LNCaP clone FGC (cell line): ENCODE results near the gene EMP1.

ENCODE experiments used
- DNase-seq: peaks from one replicate; pipeline ENCODE4 v3.0.0-alpha.2; 2011; ENCODE audit warnings: low read depth
- H3K4me3 ChIP-seq: 2 replicates; pipeline ENCODE4 v1.5.1; 2011; ENCODE audit warnings: mild to moderate bottlenecking, low read depth, low read length, control low read depth
- CTCF ChIP-seq: IDR thresholded peaks from 2 replicates; pipeline ENCODE4 v1.5.1; 2012; ENCODE audit warnings: mild to moderate bottlenecking; ENCODE audit not compliant: control insufficient read depth, insufficient read depth; ENCODE audit errors: extremely low read depth

Gene EMP1

GRCh38 chr12:13200841-13201240, 4.3 kb downstream of the EMP1 start:
- no peak overlapping the region for H3K4me3 ChIP-seq
- TF ChIP-seq CTCF, result no peak
- DNase-seq, result no peak

- no peak overlapping the region for H3K4me3 ChIP-seq
- DNase-seq, result no peak
- peak; percentile 20; the same call in 1 of the 2 replicates for TF ChIP-seq CTCF
Observed at GRCh38 chr12:13203034-13203922, 6.8 kb downstream of the EMP1 start.

GRCh38 chr12:13204428-13204827, 7.9 kb downstream of the EMP1 start:
- no peak overlapping the region for H3K4me3 ChIP-seq
- no peak for TF ChIP-seq CTCF
- no peak for DNase-seq

- no peak overlapping the region for H3K4me3 ChIP-seq
- DNase-seq, result no peak
- TF ChIP-seq CTCF, result no peak
Observed at GRCh38 chr12:13205809-13206559, 9.5 kb downstream of the EMP1 start.

- TF ChIP-seq CTCF, result no peak
- no peak for DNase-seq
- no peak overlapping the region for H3K4me3 ChIP-seq
Observed at GRCh38 chr12:13206560-13206897, 10.0 kb downstream of the EMP1 start.

- H3K4me3 ChIP-seq, result no peak overlapping the region
- TF ChIP-seq CTCF, result peak; percentile 77
- no peak for DNase-seq
Observed at GRCh38 chr12:13208533-13209435, 12.3 kb downstream of the EMP1 start.
